Caco-2 (cell line): ENCODE results near the gene NHERF2. TPM values are rescaled to one million over a fixed set of nuclear protein-coding genes. Genes with fewer than 3 reads are reported as not detected.

Experiments
- BruUV-seq: library from RNA; stranded (reverse); fragments of 400-500 nt; replicated peaks from 2 replicates; lab custom pipeline; 2021; lab: Mats Ljungman, UMichigan
- CTCF ChIA-PET: fragments of 300-600 bp; sonication (Branson Sonifier 250); formaldehyde crosslinking; loops from one replicate; lab custom pipeline; 2022; ENCODE audit warnings: antibody characterized with exemption; lab: Charles Lee
- POLR2A ChIA-PET: fragments of 300-600 bp; sonication (Branson Sonifier 250); formaldehyde crosslinking; loops from one replicate; lab custom pipeline; 2022; ENCODE audit warnings: antibody characterized with exemption; lab: Charles Lee
- DNase-seq, 2 experiments: peaks; one replicate each; pipeline versions ENCODE4 v3.0.0 to v3.0.0-alpha.2; 2020 to 2022
- H3K27me3 ChIP-seq: replicated peaks from 2 replicates; pipeline ENCODE4 v1.6.0; 2011; ENCODE audit warnings: low read length; ENCODE audit not compliant: control insufficient read depth, insufficient read depth
- H3K36me3 ChIP-seq: 2 replicates; pipeline ENCODE4 v1.5.1; 2011; ENCODE audit warnings: low read length; ENCODE audit not compliant: control insufficient read depth, insufficient read depth
- H3K4me1 ChIP-seq: fragments of 250-450 bp; sonication (Bioruptor Pico); 2 replicates; pipeline ENCODE4 v1.5.1; 2020; ENCODE audit warnings: mild to moderate bottlenecking
- H3K4me3 ChIP-seq: 2 replicates; pipeline ENCODE4 v1.5.1; 2011; ENCODE audit warnings: low read depth, mild to moderate bottlenecking, control low read depth, low read length
- H3K9me3 ChIP-seq: fragments of 250-450 bp; sonication (Bioruptor Pico); 2 replicates; pipeline ENCODE4 v1.5.1; 2020; ENCODE audit warnings: mild to moderate bottlenecking, moderate library complexity
- H3K27ac Mint-ChIP-seq: one replicate; pipeline ENCODE4 v1.8.0; 2022; ENCODE audit warnings: mixed read lengths; ENCODE audit not compliant: unreplicated experiment
- H3K27me3 Mint-ChIP-seq: one replicate; pipeline ENCODE4 v1.8.0; 2022; ENCODE audit warnings: mixed read lengths; ENCODE audit not compliant: insufficient read depth, unreplicated experiment
- H3K36me3 Mint-ChIP-seq: one replicate; pipeline ENCODE4 v1.8.0; 2022; ENCODE audit warnings: mild to moderate bottlenecking, mixed read lengths; ENCODE audit not compliant: insufficient read depth, unreplicated experiment
- H3K4me1 Mint-ChIP-seq: one replicate; pipeline ENCODE4 v1.8.0; 2022; ENCODE audit warnings: low read depth, mixed read lengths; ENCODE audit not compliant: unreplicated experiment
- H3K4me3 Mint-ChIP-seq: one replicate; pipeline ENCODE4 v1.8.0; 2022; ENCODE audit warnings: mild to moderate bottlenecking, moderate library complexity, mixed read lengths; ENCODE audit not compliant: unreplicated experiment
- H3K9me3 Mint-ChIP-seq: one replicate; pipeline ENCODE4 v1.8.0; 2022; ENCODE audit warnings: mixed read lengths; ENCODE audit not compliant: unreplicated experiment
- CTCF ChIP-seq, 2 experiments: fragments of 200-600 bp in 1 of 2; IDR thresholded peaks; 1 replicate in 1 of 2; 2 replicates in 1 of 2; pipeline versions ENCODE4 v1.5.1 to v1.8.0; 2011 to 2022; ENCODE audit warnings: antibody characterized with exemption in 1 of 2, control low read depth in 1 of 2, inconsistent platforms in 1 of 2, low read depth in 1 of 2, low read length in 1 of 2, mild to moderate bottlenecking in 1 of 2, moderate library complexity in 1 of 2; ENCODE audit not compliant: insufficient read depth in 1 of 2, severe bottlenecking in 1 of 2, unreplicated experiment in 1 of 2
- intact Hi-C: fragments of 100-400 bp; cut with micrococcal nuclease; formaldehyde crosslinking; loops from one replicate; pipeline ENCODE4 v1.10.0; 2022; ENCODE audit not compliant: unreplicated experiment
- total RNA-seq: library from RNA; stranded (reverse); gene quantifications from 2 replicates; pipeline ENCODE4 v1.2.3, GENCODE V29; 2022

Gene NHERF2
- total RNA-seq, 1 experiment from 2014 or later = 26.6 TPM

GRCh38 chr16:2072926-2073325, 46.2 kb downstream of the NHERF2 start:
- no peak for TF ChIP-seq CTCF (IDR thresholded peaks at IDR 0.05; ENCODE audit: insufficient read depth in 1 of 2, low read depth in 1 of 2, low read length in 1 of 2, severe bottlenecking in 1 of 2, unreplicated experiment in 1 of 2)
- DNase-seq = no peak
- H3K36me3 ChIP-seq = no peaks in the 10 kb centered on the region; the same call in 1 of the 2 replicates
- ChIA-PET POLR2A (no interaction called here), CTCF (no interaction called here)
- no TSS peak for BruUV-seq
- Mint-ChIP-seq H3K4me3 (no peak overlapping the region), H3K36me3 (no peaks in the 10 kb centered on the region), H3K27ac (no peak overlapping the region), H3K27me3 (no peaks in the 10 kb centered on the region), H3K4me1 (no peaks in the 10 kb centered on the region), H3K9me3 (no peaks in the 10 kb centered on the region)
- no peaks in the 10 kb centered on the region for H3K9me3 ChIP-seq
- intact Hi-C loops = no loop called here
- no peak overlapping the region for H3K4me3 ChIP-seq
- no peaks in the 10 kb centered on the region for H3K4me1 ChIP-seq
- no peaks in the 10 kb centered on the region for H3K27me3 ChIP-seq

GRCh38 chr16:2074071-2074470, 47.4 kb downstream of the NHERF2 start:
- no peaks in the 10 kb centered on the region for H3K4me1 Mint-ChIP-seq
- BruUV-seq = no TSS peak
- peaks cover 4% of the 10 kb centered on the region for H3K36me3 Mint-ChIP-seq
- ChIA-PET POLR2A (no interaction called here), CTCF (no interaction called here)
- TF ChIP-seq CTCF (IDR thresholded peaks at IDR 0.05; ENCODE audit: insufficient read depth in 1 of 2, low read depth in 1 of 2, low read length in 1 of 2, severe bottlenecking in 1 of 2, unreplicated experiment in 1 of 2) = no peak
- no peak overlapping the region for H3K4me3 Mint-ChIP-seq
- Histone ChIP-seq H3K9me3 (no peaks in the 10 kb centered on the region), H3K27me3 (no peaks in the 10 kb centered on the region), H3K4me3 (no peak overlapping the region), H3K4me1 (no peaks in the 10 kb centered on the region), H3K36me3 (no peaks in the 10 kb centered on the region; the same call in 1 of the 2 replicates)
- no peaks in the 10 kb centered on the region for H3K9me3 Mint-ChIP-seq
- H3K27ac Mint-ChIP-seq = no peak overlapping the region
- no peak for DNase-seq
- no peaks in the 10 kb centered on the region for H3K27me3 Mint-ChIP-seq
- intact Hi-C loops = no loop called here

GRCh38 chr16:2075631-2076030, 48.9 kb downstream of the NHERF2 start:
- H3K36me3 ChIP-seq = no peaks in the 10 kb centered on the region; the same call in 1 of the 2 replicates
- CTCF ChIA-PET = no interaction called here
- Mint-ChIP-seq H3K36me3 (peaks cover 7% of the 10 kb centered on the region), H3K9me3 (no peaks in the 10 kb centered on the region), H3K4me1 (no peaks in the 10 kb centered on the region), H3K4me3 (no peak overlapping the region), H3K27ac (no peak overlapping the region), H3K27me3 (no peaks in the 10 kb centered on the region)
- H3K4me3 ChIP-seq = no peak overlapping the region
- DNase-seq = no peak
- TF ChIP-seq CTCF (IDR thresholded peaks at IDR 0.05; ENCODE audit: insufficient read depth in 1 of 2, low read depth in 1 of 2, low read length in 1 of 2, severe bottlenecking in 1 of 2, unreplicated experiment in 1 of 2) = no peak
- intact Hi-C loops = no loop called here
- POLR2A ChIA-PET = no interaction called here
- H3K27me3 ChIP-seq = no peaks in the 10 kb centered on the region
- H3K9me3 ChIP-seq = no peaks in the 10 kb centered on the region
- H3K4me1 ChIP-seq = no peaks in the 10 kb centered on the region
- no TSS peak for BruUV-seq
